HG03439 (cell line): ENCODE measurements around the gene BCAS3.
"Not testable (repeated sequence)": the region's sequence is repeated elsewhere in the genome, so short reads cannot be mapped to it uniquely, and the experiment has no call there.

ENCODE experiments used
- ATAC-seq: cut with Tn5 transposase; IDR thresholded peaks from one replicate; pipeline ENCODE4 v1.9.1; 2021; ENCODE audit warnings: mild to moderate bottlenecking, moderate library complexity; ENCODE audit not compliant: unreplicated experiment

BCAS3 gene

GRCh38 chr17:61422869-61423268 lies 745.2 kb downstream of the BCAS3 start:
- no peak for ATAC-seq

- no peak for ATAC-seq
These were observed 746.5 kb downstream of the BCAS3 start for GRCh38 chr17:61423967-61424649.

- no peak for ATAC-seq
These were observed 748.2 kb downstream of the BCAS3 start for GRCh38 chr17:61425682-61426481.

GRCh38 chr17:61426482-61427304 lies 749.0 kb downstream of the BCAS3 start:
- no peak for ATAC-seq

- no peak for ATAC-seq
These were observed 749.9 kb downstream of the BCAS3 start for GRCh38 chr17:61427567-61427966.

GRCh38 chr17:61429274-61429673 lies 751.6 kb downstream of the BCAS3 start:
- ATAC-seq: no peak

- ATAC-seq: not testable (repeated sequence)
These were observed 752.2 kb downstream of the BCAS3 start for GRCh38 chr17:61429831-61430230.

- no peak for ATAC-seq
These were observed 754.1 kb downstream of the BCAS3 start for GRCh38 chr17:61431594-61432311.

GRCh38 chr17:61436273-61436672 lies 758.6 kb downstream of the BCAS3 start:
- no peak for ATAC-seq

- ATAC-seq: no peak
These were observed 759.5 kb downstream of the BCAS3 start for GRCh38 chr17:61436995-61437704.

- ATAC-seq: no peak
These were observed 763.0 kb downstream of the BCAS3 start for GRCh38 chr17:61440697-61441096.

GRCh38 chr17:61441507-61441906 lies 763.9 kb downstream of the BCAS3 start:
- ATAC-seq: not testable (repeated sequence)

GRCh38 chr17:61442136-61442775 lies 764.6 kb downstream of the BCAS3 start:
- no peak for ATAC-seq
